NCI-H1436 (cell line): ENCODE results near the gene BTK.

Source experiments
- DNase-seq: peaks from one replicate; lab custom pipeline; 2025; lab: John Stamatoyannopoulos, UW

The BTK gene

GRCh38 chrX:101385795-101386541 is at the start of gene BTK:
BTK (minus strand) TSS chrX:101386191; CDS start chrX:101375284, 10,907 bp downstream.
- DNase-seq, result no peak

DNA sequence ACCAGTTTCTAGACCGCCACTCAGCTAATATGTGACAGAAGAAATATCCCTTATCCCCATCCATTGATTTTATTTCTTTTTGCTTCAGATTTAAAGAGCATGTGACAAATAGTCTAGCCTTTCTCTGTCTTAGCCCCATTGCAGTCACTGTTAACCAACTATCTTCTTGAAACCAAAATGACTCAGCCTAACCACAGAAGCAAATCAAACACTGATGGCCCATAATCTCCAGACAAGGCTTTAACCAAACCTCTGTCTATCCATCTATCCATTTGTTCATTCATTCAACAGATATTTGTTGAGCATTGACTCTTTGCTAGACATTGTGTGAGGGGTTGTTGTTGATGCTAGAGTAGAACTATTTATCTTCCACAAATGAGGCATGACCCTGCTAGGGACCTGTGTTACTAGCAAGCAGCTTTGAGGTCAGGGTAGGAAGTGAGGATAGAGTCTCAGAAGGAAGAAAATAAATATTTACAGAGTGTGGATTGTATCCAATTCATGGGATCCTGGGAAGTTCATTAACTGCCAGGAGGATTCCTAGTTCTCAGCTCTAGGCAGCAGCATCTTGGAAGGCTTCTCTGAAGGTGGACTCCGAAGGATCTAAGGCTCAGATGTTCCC is 44.6 kb upstream of the BTK start:
- DNase-seq, result no peak

DNA sequence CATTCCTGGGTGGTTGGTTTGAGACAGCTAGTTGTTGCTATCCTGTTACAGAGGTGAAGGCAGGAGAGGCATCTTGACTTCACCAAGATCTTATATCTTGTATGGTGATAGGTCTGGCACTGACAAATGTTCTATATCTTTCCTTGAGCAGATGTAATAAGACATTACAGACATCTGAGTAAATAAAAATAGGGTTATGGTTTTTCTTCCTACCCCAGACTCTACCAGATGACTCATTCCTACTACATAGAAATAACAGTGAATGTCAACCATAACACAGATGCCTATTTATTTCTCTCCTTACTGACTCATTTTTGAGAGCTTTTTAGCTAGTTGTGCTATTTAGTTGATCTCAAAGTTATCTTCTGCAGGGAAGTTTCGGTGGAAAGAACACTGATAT is 43.9 kb upstream of the BTK start:
- no peak for DNase-seq

DNA sequence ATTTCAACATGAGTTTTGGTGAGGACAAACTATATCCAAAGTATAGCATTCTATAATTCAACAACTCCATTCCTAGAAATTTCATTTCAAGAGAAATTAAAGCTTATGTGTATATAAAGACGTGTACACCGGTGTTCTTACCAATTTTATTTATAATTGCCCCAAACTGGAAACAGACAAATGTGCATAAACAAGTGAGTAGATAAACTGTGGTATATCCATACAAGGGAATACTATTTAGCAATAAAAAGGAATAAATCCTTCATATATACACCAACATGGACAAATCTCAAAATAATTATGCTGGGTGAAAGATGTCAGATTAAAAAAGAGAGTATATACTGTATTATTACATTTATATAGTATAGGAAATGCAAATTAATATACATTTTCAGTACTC is 42.0 kb upstream of the BTK start:
- DNase-seq, result no peak

- DNase-seq, result no peak
Observed at GRCh38 chrX:101419489-101419888, 33.5 kb upstream of the BTK start.

DNA sequence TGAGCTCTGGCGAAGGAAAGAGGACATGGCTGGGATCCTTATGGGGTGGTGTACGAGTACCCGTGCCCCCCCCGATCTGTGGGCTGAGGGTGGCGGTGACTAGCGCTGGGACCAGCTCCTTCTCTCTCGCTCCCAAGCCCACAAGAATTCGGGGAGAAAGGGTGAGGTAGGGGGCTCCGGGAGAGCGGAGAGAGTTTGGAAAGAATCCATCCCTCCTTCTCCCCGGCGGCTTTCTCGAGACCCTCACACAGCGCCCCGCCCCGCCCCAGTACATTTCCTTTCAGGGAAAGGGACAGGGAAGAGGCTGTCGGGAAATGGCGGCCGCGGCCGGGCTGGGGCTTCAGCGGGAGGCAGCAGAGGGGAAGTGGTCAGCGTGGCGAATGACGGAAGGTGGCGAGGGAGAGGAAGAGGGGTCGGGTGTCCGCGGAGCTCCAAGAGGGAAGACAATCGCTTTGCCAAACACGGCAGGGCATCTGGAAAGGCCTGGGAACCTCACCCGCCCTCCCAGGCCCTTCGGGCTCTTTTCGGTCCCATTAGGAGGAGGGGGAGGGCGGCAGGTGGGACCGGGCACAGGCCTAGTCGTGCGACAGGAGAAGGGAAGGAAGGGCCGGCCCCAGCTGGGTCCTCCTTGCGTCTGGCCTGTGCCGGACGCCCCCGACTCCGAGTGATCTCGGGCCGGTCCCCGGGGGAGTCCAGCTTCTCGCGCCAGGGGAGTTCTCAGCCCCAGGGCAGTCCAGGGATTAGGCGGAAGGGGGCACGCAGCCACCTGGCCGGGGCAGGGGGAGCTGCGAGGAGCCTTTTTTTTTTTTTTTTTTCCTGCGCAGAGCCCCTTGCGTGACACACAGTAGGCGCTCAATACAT is 32.2 kb upstream of the BTK start:
- peak; percentile 32 for DNase-seq

- no peak for DNase-seq
Observed at GRCh38 chrX:101417190-101417589, 31.2 kb upstream of the BTK start.

DNA sequence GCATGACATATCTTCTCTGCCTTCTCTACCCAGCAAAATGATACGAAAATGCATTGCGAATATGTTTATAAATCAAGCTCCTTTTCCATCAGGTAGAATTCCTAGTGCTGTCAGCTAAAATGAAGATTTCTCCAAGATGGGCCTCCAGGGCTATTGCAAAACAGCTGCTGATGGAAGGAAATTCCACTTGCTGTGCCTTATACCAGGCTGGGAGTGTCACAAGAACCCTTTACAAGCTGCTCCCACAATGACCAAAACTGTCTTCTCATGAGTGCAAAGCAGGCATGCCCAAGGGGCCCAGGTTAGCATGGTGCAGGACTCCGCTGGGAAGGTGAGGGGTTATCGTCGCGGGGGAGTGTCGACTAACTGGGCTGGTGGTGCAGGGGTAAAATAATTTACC is 30.7 kb upstream of the BTK start:
- DNase-seq, result no peak

DNA sequence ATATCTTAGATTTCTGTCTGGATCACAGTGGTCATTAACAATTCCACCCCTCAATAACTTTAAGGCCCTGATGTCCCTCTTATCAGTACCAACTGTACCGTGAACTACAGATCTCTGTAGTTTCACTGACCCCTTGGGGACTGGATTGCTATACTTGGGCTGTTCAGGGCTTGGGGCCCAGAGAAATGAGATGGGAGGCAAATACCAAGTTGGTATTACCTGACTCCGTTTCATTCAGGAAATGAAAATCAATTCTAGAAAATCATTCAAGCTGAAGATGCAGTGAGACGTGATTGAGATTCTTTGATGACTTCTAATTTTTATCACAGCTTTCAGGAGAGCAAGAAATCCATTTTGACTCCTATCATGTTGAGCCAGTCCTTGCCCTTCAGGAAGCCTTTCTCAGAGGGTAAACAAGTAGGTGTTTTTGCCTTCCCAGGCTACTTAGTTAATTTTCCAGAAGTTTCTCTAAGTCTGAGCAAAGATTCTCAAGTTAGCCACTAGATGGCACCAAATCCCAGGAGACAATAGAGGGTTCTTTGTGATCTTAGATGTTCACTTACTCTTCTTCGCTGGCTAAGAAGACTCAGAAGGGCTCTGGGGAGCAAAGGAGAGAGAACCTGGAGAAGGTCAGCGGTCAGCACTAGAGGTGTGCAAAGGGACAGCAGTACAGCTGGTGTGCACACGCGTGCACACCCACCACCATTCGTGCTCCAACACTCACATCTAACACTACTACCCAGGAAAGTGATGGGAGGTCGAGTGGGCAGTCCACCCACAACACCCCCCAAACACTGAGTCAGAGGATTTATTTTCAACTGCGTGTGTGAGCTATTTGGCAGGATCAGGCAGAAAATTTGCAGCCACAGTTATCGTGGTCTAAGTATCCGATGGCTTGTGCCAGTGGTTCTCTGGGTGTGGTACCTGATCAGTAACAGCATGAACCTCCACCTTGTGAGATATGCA is 29.5 kb upstream of the BTK start:
- DNase-seq, result peak; percentile 72

GRCh38 chrX:101411984-101412383 is 26.0 kb upstream of the BTK start:
- DNase-seq, result no peak

DNA sequence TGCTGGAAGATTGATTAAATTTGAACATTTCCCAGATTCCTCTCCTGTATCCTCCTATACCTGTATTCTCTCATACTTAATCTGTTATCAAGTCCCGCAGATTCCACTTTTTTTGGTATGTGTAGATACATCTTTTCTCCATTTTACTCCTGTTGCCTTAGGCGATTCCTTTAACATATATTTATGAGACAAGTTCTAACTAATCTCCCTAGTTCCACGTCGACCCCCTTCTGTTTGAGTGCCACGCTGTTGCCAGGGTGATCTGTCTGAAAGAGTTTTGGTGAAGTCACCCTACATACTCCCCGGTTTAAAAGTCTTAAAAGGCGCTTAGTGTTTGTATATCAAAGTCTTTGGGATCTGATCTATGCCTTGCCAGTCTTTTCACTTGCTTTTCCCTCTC is 24.5 kb upstream of the BTK start:
- DNase-seq, result no peak

GRCh38 chrX:101409043-101409442 is 23.1 kb upstream of the BTK start:
- no peak for DNase-seq

- DNase-seq, result no peak
Observed at GRCh38 chrX:101408532-101408841, 22.5 kb upstream of the BTK start.

- DNase-seq, result peak; percentile 99
Observed at GRCh38 chrX:101407748-101408531, 21.9 kb upstream of the BTK start, which contains the start of the genes GLA and HNRNPH2. GLA (minus strand) TSS chrX:101407925; CDS start chrX:101407903, 22 bp downstream. HNRNPH2 (plus strand) TSS chrX:101408222; CDS start chrX:101411989, 3,767 bp downstream.

GRCh38 chrX:101407167-101407747 is 21.3 kb upstream of the BTK start:
- no peak for DNase-seq

GRCh38 chrX:101399825-101400224 is 13.8 kb upstream of the BTK start:
- DNase-seq, result no peak

- no peak for DNase-seq
Observed at GRCh38 chrX:101398694-101399093, 12.7 kb upstream of the BTK start.

GRCh38 chrX:101397779-101398178 is 11.8 kb upstream of the BTK start:
- no peak for DNase-seq

DNA sequence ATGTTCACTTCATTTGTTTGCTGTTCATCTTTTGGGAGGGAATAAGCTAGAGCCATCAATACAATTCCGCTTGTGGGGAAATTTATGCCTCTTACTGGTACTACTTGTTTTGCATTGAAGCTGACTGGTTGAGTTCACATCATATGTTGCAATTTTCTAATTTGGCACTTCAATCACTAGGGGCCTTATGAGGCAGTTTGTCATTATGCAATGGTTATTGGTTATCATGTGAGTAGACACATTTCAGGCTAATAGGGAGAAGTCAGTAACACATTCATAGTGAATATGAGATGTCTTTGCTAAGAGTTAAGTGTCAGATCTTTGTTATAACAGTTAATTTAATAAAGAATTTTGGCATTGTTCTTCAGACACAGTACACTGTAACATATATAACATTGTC is 9.8 kb upstream of the BTK start:
- DNase-seq, result no peak

- DNase-seq, result no peak
Observed at GRCh38 chrX:101394372-101394771, 8.4 kb upstream of the BTK start.
